ENCODE measurements around the gene SORCS2.
A peak's percentile ranks its signal among the peaks of the same experiment; 100 is the strongest.

SORCS2 gene

DNA sequence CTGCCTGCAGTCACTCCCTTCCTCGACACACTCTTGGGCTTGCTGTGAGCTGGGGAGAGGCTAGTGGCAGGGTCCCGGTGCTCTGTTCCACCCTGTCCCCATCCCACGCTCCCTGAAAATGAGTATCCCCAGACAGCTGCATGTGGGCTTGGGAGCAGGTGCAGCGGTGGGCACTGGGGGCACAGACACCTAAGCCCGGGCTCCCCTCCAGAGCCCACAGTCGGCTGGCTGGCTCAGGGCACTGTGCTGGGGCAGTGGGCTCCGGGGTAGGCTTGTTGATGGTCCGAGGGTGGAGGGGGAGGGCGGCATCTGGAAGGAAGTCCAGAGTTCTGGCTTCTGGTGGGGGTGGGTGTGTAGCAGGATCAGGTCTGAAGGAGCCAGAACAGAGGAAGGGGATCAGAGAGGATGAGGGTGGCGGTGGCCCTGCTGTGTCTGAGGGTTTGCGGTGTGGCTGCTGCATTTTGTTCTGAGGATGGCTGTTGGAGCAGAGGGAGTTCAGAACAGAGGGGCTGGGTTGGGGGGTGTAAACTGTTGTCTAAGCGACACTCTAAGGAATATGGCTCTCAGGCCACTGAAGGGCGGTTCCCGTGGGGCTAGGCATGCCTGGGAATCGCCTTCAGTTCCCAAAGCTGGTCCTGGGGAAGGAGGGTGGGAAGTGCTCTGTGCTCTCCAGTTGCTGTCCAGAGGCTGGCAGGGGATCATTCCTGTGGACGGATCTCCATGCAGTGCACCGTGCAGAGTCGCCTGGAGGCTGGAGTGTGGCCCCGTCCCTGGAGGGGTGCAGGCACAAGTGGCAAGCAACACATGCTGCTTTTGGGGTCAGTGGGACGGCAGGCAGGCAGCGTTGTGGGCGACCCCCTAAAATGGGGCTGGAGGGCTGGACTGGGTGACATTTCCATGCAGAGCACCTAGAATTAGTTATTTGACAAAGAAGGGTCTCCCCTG, 114.0 kb downstream of the SORCS2 start:
- DNase-seq (ENCODE audit: low spot score), result no peak

DNA sequence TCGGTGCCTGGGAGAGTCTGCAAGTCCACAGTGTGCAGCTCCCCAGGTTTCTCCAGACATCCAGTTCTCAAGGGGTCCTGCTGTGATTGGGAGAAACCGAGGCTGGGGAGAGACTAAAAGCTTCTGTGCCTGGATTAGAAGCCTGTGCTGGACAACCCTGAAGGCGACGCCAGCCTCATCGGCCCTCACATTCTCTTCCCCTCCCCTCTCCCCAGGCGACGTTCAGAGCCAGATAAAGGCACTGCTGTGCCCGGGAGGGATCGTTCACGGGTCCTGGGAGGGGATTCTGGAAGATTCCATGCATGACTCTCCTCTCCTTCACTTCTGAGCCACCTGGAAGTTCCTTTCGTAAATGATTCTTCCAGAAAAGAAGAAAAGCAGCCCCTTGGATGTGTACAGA, 114.6 kb downstream of the SORCS2 start:
- DNase-seq (ENCODE audit: low spot score), result no peak

DNA sequence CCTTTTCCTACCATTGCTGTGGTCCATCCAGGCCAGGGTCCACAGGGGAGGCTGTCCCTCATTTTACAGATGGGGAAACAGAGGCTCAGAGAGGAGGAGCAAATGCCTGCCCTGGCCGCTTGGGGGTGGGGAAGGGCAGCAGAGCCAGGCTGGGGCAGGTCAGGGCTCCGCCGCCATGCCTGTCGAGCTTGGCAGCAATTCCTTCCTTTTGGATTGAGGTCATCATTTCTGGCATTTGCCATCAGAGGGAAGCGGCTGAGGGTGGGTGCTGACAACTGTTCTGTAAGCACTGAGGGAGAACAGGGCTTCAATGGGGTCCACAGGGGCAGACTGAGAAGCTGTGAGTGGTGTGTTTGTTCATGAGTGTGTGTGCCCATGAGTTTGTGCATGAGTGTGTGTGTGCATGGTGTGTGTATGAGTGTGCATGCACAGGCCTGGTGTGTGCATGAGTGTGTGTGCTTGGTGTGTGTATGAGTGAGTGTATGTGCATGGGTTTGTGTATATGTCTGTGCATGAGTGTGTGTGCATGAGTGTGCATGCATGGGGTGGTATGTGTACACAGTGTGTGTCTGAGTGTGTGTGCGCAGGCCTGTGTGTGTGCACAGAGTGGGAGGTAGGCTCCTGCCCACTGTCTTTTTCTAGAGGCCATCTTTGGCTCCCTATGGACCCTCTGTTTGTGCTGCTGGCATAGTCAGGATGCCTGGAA, 115.2 kb downstream of the SORCS2 start:
- no peak for DNase-seq (ENCODE audit: low spot score)

DNA sequence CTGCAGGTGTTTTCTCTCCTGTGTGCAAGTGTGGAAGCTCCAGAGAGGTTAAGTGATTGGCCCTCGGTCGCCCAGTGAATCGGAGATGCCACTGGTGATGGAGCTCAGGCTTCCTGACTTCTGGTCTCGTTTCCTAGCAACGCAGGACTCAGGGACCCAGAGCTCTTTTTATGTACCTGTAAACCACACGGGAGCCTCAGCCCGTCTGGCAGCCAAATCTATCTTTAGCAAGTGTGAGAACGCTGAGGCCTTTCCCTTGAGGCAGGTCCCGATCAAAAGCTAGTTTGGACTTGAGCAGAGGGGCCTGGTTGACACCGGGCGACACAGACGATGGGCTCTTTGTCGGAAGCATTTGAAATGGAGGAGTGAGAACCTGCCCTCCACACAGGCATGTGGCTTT, 116.8 kb downstream of the SORCS2 start:
- DNase-seq (ENCODE audit: low spot score), result no peak

DNA sequence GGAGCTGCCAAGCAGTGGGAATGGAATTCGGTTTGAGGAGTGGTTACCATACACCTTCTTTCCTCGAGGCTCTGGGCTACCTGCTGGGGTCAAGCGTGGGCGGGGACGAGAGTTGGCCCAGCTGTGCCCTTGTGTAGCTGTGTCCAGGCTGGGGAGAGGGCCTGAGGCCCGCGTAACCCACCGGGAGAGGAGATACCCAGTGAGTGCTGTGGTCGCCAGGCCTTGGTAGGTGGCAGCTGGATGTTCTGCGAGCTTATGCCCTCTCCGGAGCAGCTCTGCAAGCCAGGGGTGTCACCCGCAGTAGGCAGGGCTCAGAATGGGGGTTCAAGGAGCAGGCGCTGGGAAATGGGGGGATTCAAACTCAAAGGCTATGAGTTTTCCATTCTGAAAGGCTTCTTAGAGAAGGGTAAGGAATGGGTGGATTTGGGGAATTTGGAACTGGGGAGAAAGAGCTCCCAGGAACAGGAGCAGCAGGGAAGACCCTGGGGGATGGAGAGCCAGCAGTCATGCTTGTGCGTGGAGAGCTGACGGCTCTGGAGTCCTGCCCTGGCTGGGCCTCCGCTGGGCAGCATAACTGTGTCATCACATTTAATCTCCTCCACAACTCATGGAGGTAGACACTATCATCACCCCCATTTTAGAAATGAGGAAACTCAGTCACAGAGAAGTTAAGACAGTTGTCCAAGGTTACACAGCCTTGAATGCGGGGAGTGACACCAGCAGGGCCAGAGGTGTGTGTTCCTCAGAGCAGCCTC, 117.5 kb downstream of the SORCS2 start:
- no peak for DNase-seq (ENCODE audit: low spot score)

DNA sequence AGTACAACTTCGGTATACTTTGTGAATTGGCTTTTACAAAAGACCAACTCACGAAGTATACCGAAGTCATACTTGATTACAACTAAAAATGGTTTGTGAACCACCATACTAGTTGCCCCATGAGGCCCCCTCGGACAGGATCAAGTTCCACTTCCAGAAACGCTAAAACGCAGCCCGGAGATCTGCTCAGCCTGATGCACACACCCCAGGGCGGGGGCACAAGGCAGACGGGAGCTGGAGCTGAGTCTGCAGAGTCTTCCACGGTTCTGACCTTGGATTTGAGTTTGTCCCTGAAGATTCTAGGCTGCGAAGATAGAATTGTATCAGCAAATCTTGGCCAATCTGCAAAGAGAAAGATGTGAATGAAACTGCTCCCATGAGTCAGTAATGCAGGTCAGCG, 118.1 kb downstream of the SORCS2 start:
- no peak for DNase-seq (ENCODE audit: low spot score)

DNA sequence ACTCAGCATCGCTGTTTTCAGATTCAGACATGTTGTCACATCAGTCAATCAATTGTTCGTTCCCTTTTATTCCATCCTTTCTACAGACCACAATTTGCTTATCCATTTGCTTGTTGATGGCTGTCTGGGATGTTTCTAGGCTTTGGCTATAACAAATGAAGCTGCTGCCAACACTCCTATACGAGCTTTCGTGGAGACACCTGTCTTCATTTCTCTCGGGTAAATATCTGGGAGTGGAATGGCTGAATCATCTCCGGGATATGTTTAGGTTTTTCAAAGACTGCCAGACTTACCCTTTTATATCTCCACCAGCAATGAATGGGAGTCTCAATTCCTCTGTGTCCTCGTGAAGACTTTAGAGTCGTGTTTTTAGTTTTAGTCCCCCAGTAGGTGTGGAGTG, 118.9 kb downstream of the SORCS2 start:
- DNase-seq (ENCODE audit: low spot score), result no peak

DNA sequence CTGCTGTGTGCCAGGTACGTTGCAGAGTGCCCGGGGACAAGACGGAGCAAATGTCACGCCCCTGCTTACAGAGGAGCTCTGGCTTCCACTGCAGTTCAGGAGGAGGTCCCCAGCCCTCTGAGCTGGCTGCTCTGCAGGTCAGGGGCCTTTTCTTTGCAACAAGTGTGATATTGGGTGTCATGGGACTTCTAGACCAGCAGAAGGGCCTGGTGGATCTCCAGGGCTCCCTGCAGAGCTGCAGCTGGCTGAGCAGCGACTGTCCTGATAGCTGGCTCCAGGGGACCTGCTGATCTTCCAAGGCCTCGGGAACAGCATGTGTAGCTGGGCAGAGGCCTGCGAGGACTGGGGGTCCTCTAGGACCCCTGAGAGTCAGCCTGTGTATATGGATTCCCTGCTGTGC, 120.4 kb downstream of the SORCS2 start:
- DNase-seq (ENCODE audit: low spot score), result no peak

DNA sequence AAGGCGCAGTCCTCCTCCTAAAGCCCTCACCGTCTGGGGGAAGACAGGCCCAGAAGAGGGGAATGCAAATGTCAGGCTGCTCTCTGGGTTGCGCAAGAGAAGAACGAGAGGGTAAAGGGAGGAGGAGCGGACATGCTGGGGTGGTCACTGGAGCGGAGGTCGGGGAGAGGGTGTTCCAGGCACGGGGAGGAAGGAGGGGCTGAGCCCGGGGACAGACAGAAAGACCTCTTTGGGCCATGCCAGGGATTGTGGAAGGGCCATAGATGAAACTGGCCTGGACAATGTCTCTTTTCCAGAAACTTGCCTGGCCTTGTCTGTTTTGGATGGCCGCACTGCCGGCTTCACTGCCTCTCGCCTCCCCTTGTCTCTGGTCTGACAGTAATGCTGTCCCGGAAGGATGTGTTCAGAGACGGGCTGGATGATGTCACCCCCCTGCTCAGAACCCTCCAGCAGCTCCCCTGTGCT, 121.0 kb downstream of the SORCS2 start:
- no peak for DNase-seq (ENCODE audit: low spot score)

DNA sequence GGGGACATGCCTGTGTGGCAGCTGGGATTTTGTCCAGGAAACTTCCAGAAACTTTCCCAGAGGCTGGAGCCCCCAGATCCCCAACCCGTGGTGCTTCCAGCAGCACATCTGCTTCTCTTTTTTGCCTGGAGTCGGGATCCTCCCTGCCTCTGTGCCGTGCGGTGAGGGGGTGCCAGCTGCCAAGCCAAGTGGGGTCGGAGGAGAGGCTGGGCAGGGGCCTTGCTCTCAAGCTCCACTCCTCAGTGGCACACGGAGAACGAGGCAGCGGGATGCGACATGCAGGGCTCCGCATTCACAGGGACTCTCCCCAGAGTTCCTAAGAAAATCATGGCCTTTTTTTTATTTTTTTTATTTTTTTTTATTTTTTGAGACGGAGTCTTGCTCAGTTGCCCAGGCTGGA, 121.7 kb downstream of the SORCS2 start:
- DNase-seq (ENCODE audit: low spot score), result no peak

DNA sequence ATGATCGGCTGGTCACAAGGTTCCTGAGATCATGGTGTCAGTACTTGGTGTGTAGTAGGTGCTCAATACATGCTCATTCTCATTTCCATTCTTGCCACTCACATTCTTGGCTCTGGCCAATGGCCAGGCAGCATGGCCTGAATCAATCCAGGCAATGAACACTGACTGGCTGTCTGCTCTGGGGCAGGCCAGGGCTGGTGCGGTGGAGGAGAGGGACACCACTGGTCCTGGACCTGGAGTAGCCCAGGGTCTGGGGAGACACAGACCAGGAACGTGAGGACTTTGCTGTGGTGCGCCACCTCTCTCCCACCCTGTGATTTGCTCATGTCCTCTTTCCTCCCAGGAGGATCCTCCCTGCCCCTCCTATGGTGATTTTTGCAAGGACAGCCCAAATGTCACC, 122.9 kb downstream of the SORCS2 start:
- no peak for DNase-seq (ENCODE audit: low spot score)

DNA sequence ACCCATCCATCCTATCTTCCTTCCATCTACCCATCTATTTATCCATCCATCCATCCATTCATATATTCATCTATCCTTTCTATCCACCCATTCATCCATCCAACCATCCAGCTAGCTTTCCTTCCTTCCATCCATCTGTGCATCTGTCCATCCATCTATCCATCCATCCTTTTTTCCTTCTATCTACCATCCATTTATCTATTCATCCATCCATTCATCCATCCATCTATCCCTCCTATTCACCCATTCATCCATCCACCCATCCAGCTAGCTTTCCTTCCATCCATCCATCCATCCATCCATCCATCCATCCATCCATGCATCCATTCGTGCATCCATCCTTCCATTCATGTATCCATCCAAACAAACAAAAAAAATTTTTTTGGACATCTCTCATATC, 123.6 kb downstream of the SORCS2 start:
- DNase-seq (ENCODE audit: low spot score), result no peak

DNA sequence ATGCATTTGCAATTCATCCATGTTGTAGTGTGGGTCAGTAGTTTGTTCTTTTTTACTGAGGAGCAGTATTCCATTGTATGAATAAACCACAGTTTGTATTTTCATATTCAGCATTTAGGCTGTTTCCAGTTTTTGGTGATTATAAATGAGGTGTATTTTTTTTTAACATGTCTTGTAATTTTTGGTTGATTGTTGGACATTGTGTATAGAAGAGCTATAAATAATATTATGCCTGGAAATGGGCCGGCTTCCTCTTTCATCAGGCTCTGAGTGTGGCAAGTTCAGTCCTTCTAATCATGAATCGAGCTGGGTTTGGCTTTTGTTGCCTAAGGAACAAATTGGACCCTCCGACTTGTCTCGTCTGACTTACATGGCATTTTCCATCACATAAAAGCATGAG, 126.7 kb downstream of the SORCS2 start:
- DNase-seq (ENCODE audit: low spot score), result no peak

DNA sequence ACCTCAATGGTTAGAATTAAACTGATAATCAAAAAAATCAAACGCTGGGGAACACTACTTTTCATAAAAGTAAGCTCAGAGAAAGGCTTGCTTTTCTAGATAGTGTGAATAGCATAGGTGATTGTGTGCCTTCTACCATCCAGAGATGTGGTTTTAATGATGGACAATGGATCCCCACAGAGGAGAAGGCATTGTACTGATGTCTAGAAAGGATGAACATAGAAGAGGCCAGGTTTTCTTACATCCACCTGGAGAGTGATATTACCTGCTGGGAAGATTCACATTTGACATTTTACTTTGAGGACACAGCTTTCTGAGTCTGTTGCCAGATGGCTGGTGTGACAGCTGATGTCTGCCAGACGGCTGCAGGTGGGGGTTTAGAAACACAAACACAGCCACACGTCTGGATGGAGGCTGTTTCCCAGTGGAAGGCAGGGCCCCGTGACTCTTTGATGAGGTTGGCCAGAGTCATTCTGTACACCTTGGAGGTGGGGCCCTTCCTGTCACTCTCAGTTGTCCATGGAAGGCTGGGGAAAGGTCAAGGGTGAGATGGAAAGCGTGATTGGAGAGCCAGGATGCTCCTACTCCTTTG, 128.0 kb downstream of the SORCS2 start:
- no peak for DNase-seq (ENCODE audit: low spot score)

DNA sequence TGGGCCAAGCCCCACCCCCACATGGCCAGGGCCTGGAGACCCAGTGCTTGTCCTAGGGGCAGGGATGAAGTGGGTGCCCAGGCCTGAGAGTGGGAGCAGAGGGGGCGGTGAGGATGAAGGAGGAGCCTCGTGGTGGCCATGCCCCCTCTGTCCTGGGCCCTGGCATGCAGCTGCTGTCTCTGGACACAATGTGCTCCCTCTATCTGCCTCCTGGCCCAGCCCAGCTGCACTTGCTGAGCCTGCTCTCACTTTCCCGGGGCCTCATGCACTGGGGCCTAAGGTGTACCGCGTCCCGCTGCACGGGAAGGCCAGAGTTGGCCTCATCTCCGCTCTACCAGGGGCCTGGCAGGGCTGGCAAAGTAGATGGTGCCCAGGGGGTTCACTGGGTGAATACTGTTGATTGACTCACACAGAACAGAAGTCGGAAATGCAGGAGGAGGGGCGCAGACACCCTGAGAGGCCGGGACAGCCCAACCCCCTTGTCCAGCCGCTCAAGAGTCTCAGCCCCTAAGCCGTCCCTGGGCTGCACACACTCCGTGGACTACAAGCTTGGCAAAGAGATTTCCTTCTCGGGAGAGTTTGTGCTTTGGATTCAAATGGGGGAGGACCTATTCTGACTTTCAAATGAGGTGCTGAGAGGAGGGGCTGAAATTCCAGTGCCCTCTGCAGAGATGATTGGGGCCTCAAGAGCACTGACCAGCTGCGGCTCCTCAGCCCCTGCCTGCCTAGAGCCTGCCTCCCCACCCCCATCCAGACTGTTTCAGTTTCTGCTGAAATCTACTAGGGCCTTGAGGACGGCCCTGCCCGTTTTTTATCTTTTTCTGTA, 130.0 kb downstream of the SORCS2 start:
- peak; percentile 54 for DNase-seq (ENCODE audit: low spot score)

DNA sequence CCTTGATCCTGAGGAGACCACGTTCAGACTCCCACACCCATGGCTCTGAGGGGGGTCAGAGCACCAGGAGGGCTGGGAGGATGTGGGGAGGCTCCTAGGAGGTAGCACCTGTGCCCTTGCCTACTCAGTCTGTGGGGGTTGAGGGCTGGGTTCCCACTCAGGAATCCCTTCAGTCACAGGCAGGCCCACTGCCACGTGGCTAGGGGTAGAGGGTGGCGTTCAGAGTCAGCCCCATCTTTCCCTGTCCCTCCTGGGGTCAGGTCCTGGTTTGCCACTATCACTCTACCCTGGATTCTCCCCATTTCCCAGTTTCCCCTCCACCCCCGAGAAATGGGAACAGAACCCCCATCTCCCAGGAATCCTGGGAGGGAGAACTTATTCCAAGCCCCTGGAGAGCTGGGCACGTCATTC, 131.1 kb downstream of the SORCS2 start:
- no peak for DNase-seq (ENCODE audit: low spot score)

DNA sequence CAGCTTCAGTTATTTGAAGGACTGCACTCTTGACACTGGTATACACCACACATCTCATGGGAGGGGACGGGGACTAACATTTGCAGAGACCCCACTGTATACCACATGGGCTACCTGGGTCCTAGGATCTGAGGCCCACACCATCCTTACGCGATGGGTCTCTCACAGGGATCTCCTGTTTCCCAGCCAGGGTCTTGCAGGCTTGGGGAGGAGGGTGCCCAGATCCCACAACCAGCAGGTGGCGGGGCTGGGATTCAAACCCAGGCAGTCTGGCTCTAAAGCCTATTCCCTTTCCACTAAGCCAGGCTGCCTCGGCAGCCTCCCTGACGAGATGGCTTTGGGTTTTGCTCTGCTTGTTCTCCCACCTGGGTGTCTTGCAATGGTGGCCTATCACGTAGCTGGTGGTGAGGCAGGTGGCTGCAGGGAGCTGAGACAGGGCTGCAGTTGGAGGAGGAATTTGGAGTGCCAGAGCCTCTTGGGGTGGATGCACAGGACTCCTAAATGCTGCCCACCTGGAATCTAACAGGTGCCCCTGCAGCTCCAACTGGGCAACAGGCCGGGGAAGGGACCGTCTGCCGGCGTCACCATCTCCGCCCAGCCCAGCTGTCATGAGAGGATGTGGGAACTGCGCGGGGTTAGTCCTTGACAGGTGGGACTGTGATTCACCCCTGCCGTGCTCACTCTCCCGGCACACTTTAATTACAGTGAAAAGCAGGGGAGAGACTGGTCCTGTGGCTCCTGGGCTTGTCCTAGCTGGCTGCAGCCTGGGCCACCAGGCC, 131.7 kb downstream of the SORCS2 start:
- peak; percentile 49 for DNase-seq (ENCODE audit: low spot score)

DNA sequence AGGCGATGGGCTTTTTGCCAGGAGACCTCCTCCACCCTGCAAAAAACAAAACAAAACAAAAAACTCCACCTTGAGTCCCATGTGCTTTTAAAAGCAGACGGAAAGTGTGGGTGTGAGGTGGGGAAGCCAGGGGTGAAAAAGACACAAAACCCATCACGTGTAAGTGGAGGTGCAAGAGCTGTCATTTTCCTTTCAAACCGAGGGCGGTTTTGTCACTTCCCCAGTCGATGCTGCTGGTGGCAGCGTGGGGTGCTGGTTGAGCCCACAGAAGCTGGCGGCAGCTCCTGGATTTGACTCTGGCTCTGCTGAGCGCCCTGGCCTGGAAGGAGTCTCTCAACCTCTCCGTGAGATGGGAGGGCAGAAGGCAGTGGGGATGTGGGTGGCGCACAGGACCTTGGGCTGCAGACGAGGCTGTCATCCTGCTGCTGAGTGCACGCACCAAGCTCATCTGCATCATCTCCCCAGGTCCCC, 132.3 kb downstream of the SORCS2 start:
- no peak for DNase-seq (ENCODE audit: low spot score)

DNA sequence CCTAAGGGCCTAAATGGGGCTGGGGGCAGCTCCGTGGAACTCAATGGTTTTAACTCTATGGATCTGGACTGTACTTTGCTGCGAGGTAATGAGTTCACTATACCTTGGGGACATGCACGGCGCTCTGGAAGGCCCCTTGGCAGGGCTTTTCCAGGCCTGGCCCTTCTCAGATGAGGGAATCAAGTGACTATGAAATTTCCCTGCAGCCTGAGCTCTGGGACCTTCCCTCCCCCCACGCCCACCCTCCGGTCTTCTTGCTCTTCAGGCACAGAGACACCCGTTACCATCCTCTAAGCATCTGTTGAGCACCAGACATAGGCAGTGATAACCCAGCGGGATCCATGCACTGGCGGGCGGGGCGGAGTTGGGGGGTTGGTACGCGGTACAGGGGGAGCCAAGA, 133.2 kb downstream of the SORCS2 start:
- DNase-seq (ENCODE audit: low spot score), result no peak

DNA sequence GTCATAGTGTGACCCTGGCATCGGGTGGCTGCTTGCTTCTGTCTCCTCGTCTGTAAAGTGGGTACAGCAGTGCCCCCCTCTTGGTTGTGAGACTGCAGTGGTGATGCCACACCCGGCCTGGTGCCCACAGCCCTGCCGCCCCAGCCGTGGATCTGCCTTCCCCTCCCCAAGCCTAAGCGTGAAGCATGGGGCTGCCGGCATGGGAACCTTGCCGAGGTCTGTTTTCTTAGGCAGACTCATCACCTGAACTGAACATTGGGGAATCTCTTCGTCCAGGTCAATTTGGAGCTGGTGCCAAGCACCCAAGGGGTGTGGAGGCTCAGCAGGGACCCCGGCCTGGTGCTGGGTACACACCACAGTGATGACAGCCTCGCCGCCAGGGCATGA, 134.0 kb downstream of the SORCS2 start:
- DNase-seq (ENCODE audit: low spot score), result no peak
